Measurements from ENCODE around the gene APCDD1L.

APCDD1L gene

DNA sequence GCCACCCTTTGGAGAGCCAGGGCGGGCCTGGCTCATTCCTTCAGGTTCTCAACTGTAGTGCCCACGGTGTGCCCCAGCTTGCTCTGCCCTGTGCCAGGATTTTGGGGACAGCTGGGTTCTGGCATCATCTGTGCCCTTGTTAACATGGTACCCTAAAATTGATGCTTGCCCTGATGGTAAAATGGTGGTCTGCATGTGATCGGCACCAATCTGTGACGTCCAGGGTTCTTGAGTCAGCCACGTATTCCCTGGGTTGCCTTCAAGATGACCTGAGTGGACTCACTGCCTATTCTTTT lies 31.2 kb upstream of the APCDD1L start:
- H3K9ac ChIP-seq (ENCODE audit: low read depth, low read length, poor library complexity, severe bottlenecking): no peak overlapping the region
- no peaks in the 10 kb centered on the region for H3F3A ChIP-seq (ENCODE audit: low read depth)
- H3K36me3 ChIP-seq (ENCODE audit: insufficient read depth, low read length): no peaks in the 10 kb centered on the region
- no peak overlapping the region for H3K4me3 ChIP-seq (ENCODE audit: low read length, poor library complexity, severe bottlenecking)
- no peaks in the 10 kb centered on the region for H3K4me1 ChIP-seq (ENCODE audit: insufficient read depth, low read length, poor library complexity, severe bottlenecking)
- H2AFZ ChIP-seq (ENCODE audit: low read length): no peak overlapping the region
- no peaks in the 10 kb centered on the region for H3K27me3 ChIP-seq (ENCODE audit: insufficient read depth, low read length, poor library complexity, severe bottlenecking)
- no peaks in the 10 kb centered on the region for H3K9me2 ChIP-seq (replicated peaks; ENCODE audit: low read depth, low read length)
- no peaks in the 10 kb centered on the region for H3K9me3 ChIP-seq (ENCODE audit: insufficient read depth, low read depth, low read length)
- no peak overlapping the region for H3K4me2 ChIP-seq (ENCODE audit: low read depth, low read length, poor library complexity, severe bottlenecking)
- no peaks in the 10 kb centered on the region for H4K20me1 ChIP-seq (ENCODE audit: insufficient read depth, low read length, poor library complexity, severe bottlenecking)
- H3K79me2 ChIP-seq (ENCODE audit: insufficient read depth, low read length): no peaks in the 10 kb centered on the region
- TF ChIP-seq EZH2phosphoT487 (IDR thresholded peaks at IDR 0.05; ENCODE audit: borderline replicate concordance): no peak
- TF ChIP-seq, protein P1, sequence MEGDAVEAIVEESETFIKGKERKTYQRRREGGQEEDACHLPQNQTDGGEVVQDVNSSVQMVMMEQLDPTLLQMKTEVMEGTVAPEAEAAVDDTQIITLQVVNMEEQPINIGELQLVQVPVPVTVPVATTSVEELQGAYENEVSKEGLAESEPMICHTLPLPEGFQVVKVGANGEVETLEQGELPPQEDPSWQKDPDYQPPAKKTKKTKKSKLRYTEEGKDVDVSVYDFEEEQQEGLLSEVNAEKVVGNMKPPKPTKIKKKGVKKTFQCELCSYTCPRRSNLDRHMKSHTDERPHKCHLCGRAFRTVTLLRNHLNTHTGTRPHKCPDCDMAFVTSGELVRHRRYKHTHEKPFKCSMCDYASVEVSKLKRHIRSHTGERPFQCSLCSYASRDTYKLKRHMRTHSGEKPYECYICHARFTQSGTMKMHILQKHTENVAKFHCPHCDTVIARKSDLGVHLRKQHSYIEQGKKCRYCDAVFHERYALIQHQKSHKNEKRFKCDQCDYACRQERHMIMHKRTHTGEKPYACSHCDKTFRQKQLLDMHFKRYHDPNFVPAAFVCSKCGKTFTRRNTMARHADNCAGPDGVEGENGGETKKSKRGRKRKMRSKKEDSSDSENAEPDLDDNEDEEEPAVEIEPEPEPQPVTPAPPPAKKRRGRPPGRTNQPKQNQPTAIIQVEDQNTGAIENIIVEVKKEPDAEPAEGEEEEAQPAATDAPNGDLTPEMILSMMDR (conservative IDR thresholded peaks at IDR 0.05; ENCODE audit: low read length): no peak

DNA sequence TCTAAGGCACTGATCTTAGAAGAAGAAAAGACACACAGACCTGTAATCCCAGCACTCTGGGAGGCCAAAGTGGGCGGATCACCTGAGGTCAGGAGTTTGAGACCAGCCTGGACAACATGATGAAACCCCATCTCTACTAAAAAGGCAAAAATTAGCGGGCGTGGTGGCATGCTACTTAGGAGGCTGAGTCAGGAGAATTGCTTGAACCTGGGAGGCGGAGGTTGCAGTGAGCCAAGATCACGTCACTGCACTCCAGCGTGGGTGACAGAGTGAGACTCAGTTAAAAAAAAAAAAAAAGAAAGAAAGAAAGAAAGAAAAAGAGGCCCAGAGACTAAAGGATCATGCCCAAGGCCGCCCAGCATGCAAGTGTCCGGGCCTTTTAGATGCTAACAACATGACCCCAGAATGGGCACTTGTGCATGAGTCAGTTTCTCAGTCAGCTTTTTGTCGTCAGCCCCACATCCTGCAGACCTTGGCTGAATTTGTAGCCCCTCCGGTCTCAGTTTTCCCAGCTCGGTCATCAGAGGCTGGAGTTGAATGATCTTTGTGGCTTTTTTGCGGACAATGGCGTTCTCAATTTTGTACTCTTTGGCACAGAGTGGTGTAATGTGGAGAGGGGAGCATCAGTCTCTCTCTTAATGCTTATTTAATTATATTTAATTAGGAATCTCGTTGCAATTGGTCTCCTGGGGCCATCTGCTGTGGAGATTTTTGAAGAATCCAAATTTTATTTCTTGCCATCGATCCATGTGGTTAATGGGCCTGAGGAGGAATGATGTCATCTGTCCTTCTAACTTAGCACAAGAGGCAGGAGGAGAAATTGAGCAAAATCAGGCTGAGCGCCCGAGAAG lies 30.6 kb upstream of the APCDD1L start:
- no peak overlapping the region for H2AFZ ChIP-seq (ENCODE audit: low read length)
- H3K4me1 ChIP-seq (ENCODE audit: insufficient read depth, low read length, poor library complexity, severe bottlenecking): no peaks in the 10 kb centered on the region
- H3K4me2 ChIP-seq (ENCODE audit: low read depth, low read length, poor library complexity, severe bottlenecking): no peak overlapping the region
- H3K27me3 ChIP-seq (ENCODE audit: insufficient read depth, low read length, poor library complexity, severe bottlenecking): no peaks in the 10 kb centered on the region
- H3K9me2 ChIP-seq (replicated peaks; ENCODE audit: low read depth, low read length): no peaks in the 10 kb centered on the region
- H3F3A ChIP-seq (ENCODE audit: low read depth): no peaks in the 10 kb centered on the region
- no peak overlapping the region for H3K9ac ChIP-seq (ENCODE audit: low read depth, low read length, poor library complexity, severe bottlenecking)
- no peak overlapping the region for H3K4me3 ChIP-seq (ENCODE audit: low read length, poor library complexity, severe bottlenecking)
- no peak for TF ChIP-seq EZH2phosphoT487 (IDR thresholded peaks at IDR 0.05; ENCODE audit: borderline replicate concordance)
- TF ChIP-seq, protein P1 (conservative IDR thresholded peaks at IDR 0.05; ENCODE audit: low read length): no peak
- no peaks in the 10 kb centered on the region for H3K79me2 ChIP-seq (ENCODE audit: insufficient read depth, low read length)
- H4K20me1 ChIP-seq (ENCODE audit: insufficient read depth, low read length, poor library complexity, severe bottlenecking): no peaks in the 10 kb centered on the region
- H3K36me3 ChIP-seq (ENCODE audit: insufficient read depth, low read length): no peaks in the 10 kb centered on the region
- no peaks in the 10 kb centered on the region for H3K9me3 ChIP-seq (ENCODE audit: insufficient read depth, low read depth, low read length)

DNA sequence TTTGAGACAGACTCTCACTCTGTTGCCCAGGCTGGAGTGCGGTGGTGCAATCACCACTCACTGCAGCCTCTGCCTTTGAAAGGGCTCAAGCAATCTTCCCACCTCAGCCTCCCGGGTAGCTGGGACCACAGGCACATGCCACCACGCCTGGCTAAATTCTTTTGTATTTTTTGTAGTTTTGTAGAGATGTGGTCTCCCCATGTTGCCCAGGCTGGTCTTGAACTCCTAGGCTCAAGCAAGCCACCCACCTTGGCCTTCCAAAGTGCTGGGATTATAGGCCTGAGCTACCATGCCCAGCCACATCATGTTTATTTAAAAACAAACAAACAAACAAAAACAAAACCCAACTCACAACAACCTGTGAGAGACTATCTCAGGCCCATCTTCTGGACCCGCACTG lies 29.7 kb upstream of the APCDD1L start:
- H2AFZ ChIP-seq (ENCODE audit: low read length): no peak overlapping the region
- no peaks in the 10 kb centered on the region for H3F3A ChIP-seq (ENCODE audit: low read depth)
- no peaks in the 10 kb centered on the region for H3K4me1 ChIP-seq (ENCODE audit: insufficient read depth, low read length, poor library complexity, severe bottlenecking)

More for the DNA sequence above, 29.7 kb upstream of the APCDD1L start:
- Histone ChIP-seq H3K79me2 (ENCODE audit: insufficient read depth, low read length) (no peaks in the 10 kb centered on the region), H3K4me2 (ENCODE audit: low read depth, low read length, poor library complexity, severe bottlenecking) (no peak overlapping the region), H4K20me1 (ENCODE audit: insufficient read depth, low read length, poor library complexity, severe bottlenecking) (no peaks in the 10 kb centered on the region), H3K27me3 (ENCODE audit: insufficient read depth, low read length, poor library complexity, severe bottlenecking) (no peaks in the 10 kb centered on the region), H3K9me2 (replicated peaks; ENCODE audit: low read depth, low read length) (no peaks in the 10 kb centered on the region), H3K4me3 (ENCODE audit: low read length, poor library complexity, severe bottlenecking) (no peak overlapping the region), H3K9ac (ENCODE audit: low read depth, low read length, poor library complexity, severe bottlenecking) (no peak overlapping the region), H3K36me3 (ENCODE audit: insufficient read depth, low read length) (no peaks in the 10 kb centered on the region), H3K9me3 (ENCODE audit: insufficient read depth, low read depth, low read length) (no peaks in the 10 kb centered on the region)
- no peak for TF ChIP-seq EZH2phosphoT487 (IDR thresholded peaks at IDR 0.05; ENCODE audit: borderline replicate concordance)
- TF ChIP-seq, protein P1 (conservative IDR thresholded peaks at IDR 0.05; ENCODE audit: low read length): no peak

All from Loucy (cell line).